H9 (cell line): ENCODE measurements around the gene ZBP1. TPM values are rescaled to one million over a fixed set of nuclear protein-coding genes. Genes with fewer than 3 reads are reported as not detected.

Source experiments
- DNase-seq: peaks from one replicate; pipeline ENCODE4 v3.0.0-alpha.2; 2017
- H2AFZ ChIP-seq: one replicate; pipeline ENCODE4 v1.6.1; 2013; ENCODE audit warnings: mild to moderate bottlenecking, low read length, control low read depth, moderate library complexity
- H2AK5ac ChIP-seq: 2 replicates; pipeline ENCODE4 v1.6.1; 2013; ENCODE audit warnings: low read length, control low read depth, mixed read lengths; ENCODE audit not compliant: insufficient read length
- H2BK120ac ChIP-seq: one replicate; pipeline ENCODE4 v1.6.1; 2013; ENCODE audit warnings: low read depth, mild to moderate bottlenecking, low read length, control low read depth, inconsistent platforms; ENCODE audit not compliant: poor library complexity, severe bottlenecking
- H2BK12ac ChIP-seq: 2 replicates; pipeline ENCODE4 v1.6.1; 2013; ENCODE audit warnings: low read length, control low read depth, mixed read lengths, low read depth; ENCODE audit not compliant: insufficient read length
- H2BK15ac ChIP-seq: 2 replicates; pipeline ENCODE4 v1.6.1; 2013; ENCODE audit warnings: low read depth, low read length, control low read depth
- H2BK20ac ChIP-seq: one replicate; pipeline ENCODE4 v1.6.1; 2013; ENCODE audit warnings: low read depth, mild to moderate bottlenecking, low read length, control low read depth, inconsistent platforms; ENCODE audit not compliant: poor library complexity, severe bottlenecking
- H2BK5ac ChIP-seq: 2 replicates; pipeline ENCODE4 v1.6.1; 2013; ENCODE audit warnings: low read length, control low read depth, mixed read lengths; ENCODE audit not compliant: insufficient read length
- H3K14ac ChIP-seq: 2 replicates; pipeline ENCODE4 v1.6.1; 2013; ENCODE audit warnings: low read length, control low read depth; ENCODE audit not compliant: insufficient read depth
- H3K18ac ChIP-seq: 2 replicates; pipeline ENCODE4 v1.6.1; 2013; ENCODE audit warnings: low read depth, mild to moderate bottlenecking, mixed read lengths, low read length, control low read depth; ENCODE audit not compliant: insufficient read length
- H3K23ac ChIP-seq: 2 replicates; pipeline ENCODE4 v1.6.1; 2013; ENCODE audit warnings: low read length, control low read depth, mixed read lengths, low read depth; ENCODE audit not compliant: insufficient read length
- H3K23me2 ChIP-seq: 2 replicates; pipeline ENCODE4 v1.6.1; 2013; ENCODE audit warnings: low read depth, mild to moderate bottlenecking, mixed read lengths, low read length, control low read depth; ENCODE audit not compliant: insufficient read length, poor library complexity, severe bottlenecking
- H3K27ac ChIP-seq: 2 replicates; pipeline ENCODE4 v1.5.1; 2013; ENCODE audit warnings: low read length, control low read depth, mixed read lengths, low read depth; ENCODE audit not compliant: insufficient read length
- H3K27me3 ChIP-seq: 2 replicates; pipeline ENCODE4 v1.6.1; 2013; ENCODE audit warnings: low read length, control low read depth, inconsistent platforms; ENCODE audit not compliant: insufficient read depth
- H3K4ac ChIP-seq: 2 replicates; pipeline ENCODE4 v1.6.1; 2013; ENCODE audit warnings: low read depth, mild to moderate bottlenecking, control low read depth, inconsistent platforms, low read length, moderate library complexity
- H3K4me1 ChIP-seq: 2 replicates; pipeline ENCODE4 v1.6.1; 2013; ENCODE audit warnings: low read length, control low read depth, inconsistent platforms; ENCODE audit not compliant: insufficient read depth
- H3K4me2 ChIP-seq: 2 replicates; pipeline ENCODE4 v1.6.1; 2013; ENCODE audit warnings: low read length, control low read depth, mixed read lengths; ENCODE audit not compliant: insufficient read length, insufficient read depth
- H3K56ac ChIP-seq: 2 replicates; pipeline ENCODE4 v1.6.1; 2013; ENCODE audit warnings: low read depth, mild to moderate bottlenecking, mixed read lengths, low read length, control low read depth; ENCODE audit not compliant: insufficient read length
- H3K79me1 ChIP-seq: 2 replicates; pipeline ENCODE4 v1.6.1; 2013; ENCODE audit warnings: low read depth, mild to moderate bottlenecking, moderate library complexity, low read length, control low read depth, inconsistent platforms; ENCODE audit not compliant: insufficient read depth, poor library complexity, severe bottlenecking
- H3K79me2 ChIP-seq: 2 replicates; pipeline ENCODE4 v1.6.1; 2013; ENCODE audit warnings: low read length, control low read depth, inconsistent platforms; ENCODE audit not compliant: insufficient read depth
- H3K9ac ChIP-seq: 2 replicates; pipeline ENCODE4 v1.6.1; 2013; ENCODE audit warnings: low read length, control low read depth, mixed read lengths; ENCODE audit not compliant: insufficient read length; ENCODE audit errors: extremely low read depth
- H3K9me3 ChIP-seq: one replicate; pipeline ENCODE4 v1.6.1; 2013; ENCODE audit warnings: low read depth, low read length, inconsistent platforms; ENCODE audit not compliant: control insufficient read depth
- H3T11ph ChIP-seq: one replicate; pipeline ENCODE4 v1.6.1; 2013; ENCODE audit warnings: mild to moderate bottlenecking, low read length, control low read depth, inconsistent platforms
- H4K20me1 ChIP-seq: one replicate; pipeline ENCODE4 v1.6.1; 2013; ENCODE audit not compliant: control insufficient read depth, insufficient read length, insufficient read depth
- H4K5ac ChIP-seq: 2 replicates; pipeline ENCODE4 v1.6.1; 2013; ENCODE audit warnings: low read depth, mild to moderate bottlenecking, mixed read lengths, low read length, control low read depth; ENCODE audit not compliant: insufficient read length
- H4K8ac ChIP-seq: replicated peaks from 2 replicates; pipeline ENCODE4 v1.6.1; 2013; ENCODE audit warnings: low read length, control low read depth, mixed read lengths, low read depth; ENCODE audit not compliant: insufficient read length
- H4K91ac ChIP-seq: 2 replicates; pipeline ENCODE4 v1.6.1; 2013; ENCODE audit warnings: low read depth, mild to moderate bottlenecking, moderate library complexity, mixed read lengths, low read length, control low read depth; ENCODE audit not compliant: insufficient read length
- H3K27ac Mint-ChIP-seq, 3 experiments: 2 replicates in 2 of 3; 3 replicates in 1 of 3; pipeline ENCODE4 v1.8.0; 2020 to 2021; ENCODE audit warnings: mixed read lengths in 3 of 3, mild to moderate bottlenecking in 1 of 3, moderate library complexity in 1 of 3
- H3K27me3 Mint-ChIP-seq: 2 replicates; pipeline ENCODE4 v1.8.0; 2021; ENCODE audit warnings: low read depth, mild to moderate bottlenecking, moderate library complexity, mixed read lengths
- H3K36me3 Mint-ChIP-seq, 3 experiments: 2 replicates in 2 of 3; 3 replicates in 1 of 3; pipeline ENCODE4 v1.8.0; 2020 to 2021; ENCODE audit warnings: low read depth in 3 of 3, mixed read lengths in 3 of 3; ENCODE audit not compliant: insufficient read depth in 1 of 3
- H3K4me1 Mint-ChIP-seq, 2 experiments: 2 replicates each; pipeline ENCODE4 v1.8.0; 2020; ENCODE audit warnings: mixed read lengths in 2 of 2
- H3K4me3 Mint-ChIP-seq, 2 experiments: 2 replicates in 1 of 2; 3 replicates in 1 of 2; pipeline ENCODE4 v1.8.0; 2020 to 2021; ENCODE audit warnings: mild to moderate bottlenecking in 2 of 2, mixed read lengths in 2 of 2, moderate library complexity in 1 of 2
- H3K9me3 Mint-ChIP-seq, 2 experiments: 2 replicates in 1 of 2; 3 replicates in 1 of 2; pipeline ENCODE4 v1.8.0; 2020; ENCODE audit warnings: mild to moderate bottlenecking in 2 of 2, mixed read lengths in 2 of 2, moderate library complexity in 1 of 2
- WGBS: extraction: QIAGEN DNeasy Blood & Tissue Kit; methylation state at CpG from one replicate; pipeline ENCODE4 v1.1.7; 2013; ENCODE audit warnings: missing lambda C conversion rate, low lambda C conversion rate, mixed read lengths; ENCODE audit not compliant: insufficient read length; ENCODE audit errors: extremely low coverage; 5-methylcytosine and 5-hydroxymethylcytosine counted together
- total RNA-seq: library from RNA; stranded (reverse); gene quantifications from 2 replicates; pipeline ENCODE4 v1.2.1, GENCODE V29; 2021
- TF ChIP-seq, protein P1 (sequence below): fragments of 200-600 bp; sonication (generic); conservative IDR thresholded peaks from 3 replicates; pipeline ENCODE4 v1.8.0; 2021; ENCODE audit warnings: antibody characterized with exemption, mild to moderate bottlenecking

The ZBP1 gene
- total RNA-seq, 1 experiment from 2014 or later: not detected

DNA sequence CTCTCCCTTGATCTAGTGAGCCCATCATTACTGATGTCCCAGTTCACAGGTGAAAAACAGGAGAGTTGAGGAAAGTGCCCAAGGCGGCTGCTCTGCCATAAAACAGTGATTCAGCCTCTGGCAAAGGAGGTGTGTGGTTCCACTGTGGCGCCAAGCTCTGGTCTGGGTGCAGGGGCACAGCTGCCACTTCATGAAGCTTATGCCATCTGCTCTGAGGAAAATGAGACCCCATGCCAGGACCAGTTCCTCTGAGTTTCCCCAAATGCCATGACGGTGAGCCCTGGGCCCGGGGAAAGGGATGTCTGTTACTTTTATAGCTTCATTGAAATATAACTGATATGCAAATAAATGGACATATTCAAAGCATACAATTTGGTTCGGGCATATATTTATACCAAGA is 33.7 kb upstream of the ZBP1 start:
- TF ChIP-seq, protein P1, sequence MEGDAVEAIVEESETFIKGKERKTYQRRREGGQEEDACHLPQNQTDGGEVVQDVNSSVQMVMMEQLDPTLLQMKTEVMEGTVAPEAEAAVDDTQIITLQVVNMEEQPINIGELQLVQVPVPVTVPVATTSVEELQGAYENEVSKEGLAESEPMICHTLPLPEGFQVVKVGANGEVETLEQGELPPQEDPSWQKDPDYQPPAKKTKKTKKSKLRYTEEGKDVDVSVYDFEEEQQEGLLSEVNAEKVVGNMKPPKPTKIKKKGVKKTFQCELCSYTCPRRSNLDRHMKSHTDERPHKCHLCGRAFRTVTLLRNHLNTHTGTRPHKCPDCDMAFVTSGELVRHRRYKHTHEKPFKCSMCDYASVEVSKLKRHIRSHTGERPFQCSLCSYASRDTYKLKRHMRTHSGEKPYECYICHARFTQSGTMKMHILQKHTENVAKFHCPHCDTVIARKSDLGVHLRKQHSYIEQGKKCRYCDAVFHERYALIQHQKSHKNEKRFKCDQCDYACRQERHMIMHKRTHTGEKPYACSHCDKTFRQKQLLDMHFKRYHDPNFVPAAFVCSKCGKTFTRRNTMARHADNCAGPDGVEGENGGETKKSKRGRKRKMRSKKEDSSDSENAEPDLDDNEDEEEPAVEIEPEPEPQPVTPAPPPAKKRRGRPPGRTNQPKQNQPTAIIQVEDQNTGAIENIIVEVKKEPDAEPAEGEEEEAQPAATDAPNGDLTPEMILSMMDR: no peak
- Mint-ChIP-seq H3K9me3 (no peaks in the 10 kb centered on the region), H3K27me3 (no peaks in the 10 kb centered on the region), H3K4me3 (no peak overlapping the region), H3K36me3 (peaks cover 19 to 52% (median 22%) of the 10 kb centered on the region in 3 experiments), H3K27ac (no peak overlapping the region), H3K4me1 (peaks cover 15 to 18% of the 10 kb centered on the region in 2 experiments)
- Histone ChIP-seq H2BK20ac (no peak overlapping the region), H3K27ac (no peak overlapping the region), H4K91ac (no peak overlapping the region), H3K4me2 (no peak overlapping the region), H4K20me1 (no peaks in the 10 kb centered on the region), H3K27me3 (no peaks in the 10 kb centered on the region), H3K23ac (no peak overlapping the region), H3K9ac (no peak overlapping the region), H2AK5ac (no peak overlapping the region), H3T11ph (no peak overlapping the region), H3K14ac (no peak overlapping the region), H3K18ac (no peak overlapping the region), H3K56ac (no peak overlapping the region), H2AFZ (no peak overlapping the region), H3K23me2 (no peaks in the 10 kb centered on the region), H4K8ac (no peak overlapping the region), H2BK5ac (no peak overlapping the region), H3K79me1 (no peaks in the 10 kb centered on the region), H3K79me2 (no peaks in the 10 kb centered on the region), H3K4me1 (no peaks in the 10 kb centered on the region), H2BK12ac (no peak overlapping the region), H3K4ac (no peak overlapping the region), H2BK15ac (no peak overlapping the region), H2BK120ac (no peak overlapping the region), H4K5ac (no peak overlapping the region), H3K9me3 (no peaks in the 10 kb centered on the region)
- no CpG with 5 or more reads among the region's 5 CpGs for WGBS
- DNase-seq: no peak
